Heart left ventricle (tissue), 16 donors: ENCODE results near the gene SEPTIN1. TPM values are rescaled to one million over a fixed set of nuclear protein-coding genes. Genes with fewer than 3 reads are reported as not detected.
"Not testable (repeated sequence)": the region's sequence is repeated elsewhere in the genome, so short reads cannot be mapped to it uniquely, and the experiment has no call there.

Experiments used
- ATAC-seq, 4 donors: fragments of 200-7000 bp; cut with Tn5 transposase; one replicate each; pipeline ENCODE4 v1.9.1; 2020 to 2022; ENCODE audit warnings: moderate library complexity in 4 of 4, mild to moderate bottlenecking in 3 of 4, moderate number of reproducible peaks in 1 of 4
- DNase-seq, 5 donors: peaks; one replicate each; pipeline ENCODE4 v3.0.0-alpha.2; 2020
- H3K27ac ChIP-seq, 12 donors: fragments of 200-600 bp; sonication (generic) in 4 of 12; one replicate each; pipeline versions ENCODE4 v1.5.0 to v1.8.0; 2016 to 2022; ENCODE audit warnings: mild to moderate bottlenecking in 2 of 12
- H3K27me3 ChIP-seq, 9 donors: fragments of 200-600 bp; sonication (generic) in 2 of 9; one replicate each; pipeline versions ENCODE4 v1.5.1 to v1.8.0; 2016 to 2022; ENCODE audit warnings: mild to moderate bottlenecking in 3 of 9
- H3K36me3 ChIP-seq, 9 donors: fragments of 200-600 bp; sonication (generic) in 2 of 9; one replicate each; pipeline versions ENCODE4 v1.5.0 to v1.8.0; 2018 to 2022; ENCODE audit warnings: mild to moderate bottlenecking in 2 of 9
- H3K4me1 ChIP-seq, 12 donors: fragments of 200-600 bp; sonication (generic) in 4 of 12; one replicate each; pipeline versions ENCODE4 v1.5.0 to v1.8.0; 2016 to 2022; ENCODE audit warnings: mild to moderate bottlenecking in 3 of 12
- H3K4me3 ChIP-seq, 12 donors: fragments of 200-600 bp; sonication (generic) in 4 of 12; one replicate each; pipeline versions ENCODE4 v1.5.0 to v1.8.0; 2017 to 2022; ENCODE audit warnings: mild to moderate bottlenecking in 9 of 12, moderate library complexity in 4 of 12
- H3K9me3 ChIP-seq, 12 donors: fragments of 200-600 bp; sonication (generic) in 4 of 12; one replicate each; pipeline versions ENCODE4 v1.5.0 to v1.8.0; 2016 to 2022; ENCODE audit warnings: mild to moderate bottlenecking in 1 of 12
- POLR2A ChIP-seq, 2 donors: fragments of 450-650 bp; IDR thresholded peaks; one replicate each; pipeline ENCODE4 v1.6.1; 2017; ENCODE audit warnings: antibody characterized with exemption in 2 of 2, mild to moderate bottlenecking in 2 of 2, moderate library complexity in 2 of 2
- WGBS, 4 donors: extraction: QIAGEN DNeasy Blood & Tissue Kit in 2 of 4; methylation state at CpG; one replicate each; pipeline versions ENCODE4 v1.1.5 to v1.1.7; 2013 to 2018; 5-methylcytosine and 5-hydroxymethylcytosine counted together
- intact Hi-C, 10 donors: fragments of 100-400 bp; cut with DNase I; formaldehyde crosslinking; loops; one replicate each; pipeline versions ENCODE4 v1.11.1 to v1.14.2; 2022
- polyA plus RNA-seq, 2 donors: library from polyadenylated mRNA; stranded (reverse); fragments of 200-250 nt; gene quantifications; one replicate each; pipeline ENCODE4 v1.2.3, GENCODE V29; 2013
- total RNA-seq, 9 donors: library from RNA; depleted of rRNA in 2 of 9; stranded (reverse); fragments of >200 nt in 2 of 9; fragmentation: NEBNext Ultra II Directional in 3 of 9; extraction: Animal tissue kit (Norgen Biotek cat#: 25700) in 3 of 9; gene quantifications; one replicate each; pipeline versions ENCODE4 v1.1.0 to v1.2.4, GENCODE V29; 2016 to 2023
- TF ChIP-seq, protein P1 (sequence below), 12 donors: fragments of 200-600 bp; sonication (generic) in 4 of 12; IDR thresholded peaks; one replicate each; pipeline versions ENCODE4 v1.5.0 to v1.8.0; 2018 to 2022; ENCODE audit warnings: antibody characterized with exemption in 12 of 12, mild to moderate bottlenecking in 5 of 12
- donor health status: ischemic (EF 13 %, LVEDD 7.1; RV severe dilation, severe dysfunction).
- donor health status: healthy with polysubstance abuse.
- donor health status: DM: no; HTN: yes; CAD: no.
- donor health status: DM: no; HTN: no; CAD: no.
- donor health status: ischemic (EF 25% LVEDD 6.9; RV normal size, moderate dysfunction).
- donor health status: ischemic (EF 25% LVEDD 5.7; RV mildly dilated, moderate dysfunction).
- donor health status: healthy.
- donor health status: DM: yes; HTN: yes; CAD: no.
- donor health status: ischemic (EF 35%, LVEDD 5.7; RV mildly dilated, moderate dysfunction).
- donor health status: nonischemic (EF 11% LVEDD 7.7; RV severe dilation, severe dysfunction).
- donor health status: DM: yes; HTN: yes; CAD: no.
- donor health status: PGD.
- donor health status: ischemic (EF 29% LVEDD 5.4; RV normal size, mild dysfunction).
- donor health status: nonischemic (EF 23%, LVEDD 6.1; RV moderate dilation, normal function).

SEPTIN1 gene
- total and polyA plus RNA-seq, 11 donors, result 0.44 to 9.2 (median 1.5) TPM; not detected in 1

DNA sequence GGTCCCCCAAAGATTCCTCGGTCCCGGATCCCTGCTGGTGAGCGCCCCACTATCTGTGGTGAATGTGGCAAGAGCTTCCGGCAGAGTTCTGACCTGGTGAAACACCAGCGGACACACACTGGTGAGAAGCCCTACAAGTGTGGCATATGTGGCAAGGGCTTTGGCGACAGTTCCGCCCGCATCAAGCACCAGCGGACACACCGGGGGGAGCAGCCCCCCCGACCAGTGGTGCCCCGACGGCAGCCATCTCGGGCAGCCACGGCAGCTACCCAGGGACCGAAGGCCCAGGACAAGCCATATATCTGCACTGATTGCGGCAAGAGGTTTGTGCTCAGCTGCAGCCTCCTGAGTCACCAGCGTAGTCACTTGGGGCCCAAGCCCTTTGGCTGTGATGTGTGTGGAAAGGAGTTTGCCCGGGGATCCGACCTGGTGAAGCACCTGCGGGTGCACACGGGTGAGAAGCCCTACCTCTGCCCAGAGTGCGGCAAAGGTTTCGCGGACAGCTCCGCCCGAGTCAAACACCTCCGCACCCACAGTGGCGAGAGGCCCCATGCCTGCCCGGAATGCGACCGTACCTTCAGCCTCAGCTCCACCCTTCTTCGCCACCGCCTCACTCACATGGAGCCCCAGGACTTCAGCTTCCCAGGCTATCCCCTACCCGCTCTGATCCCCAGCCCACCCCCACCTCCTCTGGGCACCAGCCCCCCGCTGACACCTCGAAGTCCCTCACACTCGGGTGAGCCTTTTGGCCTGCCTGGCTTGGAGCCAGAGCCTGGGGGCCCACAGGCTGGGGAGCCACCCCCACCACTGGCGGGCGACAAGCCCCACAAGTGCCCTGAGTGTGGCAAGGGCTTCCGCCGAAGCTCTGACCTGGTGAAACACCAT is 15.7 kb upstream of the SEPTIN1 start:
- no peak for TF ChIP-seq POLR2A (IDR thresholded peaks at IDR 0.05)
- TF ChIP-seq, protein P1, sequence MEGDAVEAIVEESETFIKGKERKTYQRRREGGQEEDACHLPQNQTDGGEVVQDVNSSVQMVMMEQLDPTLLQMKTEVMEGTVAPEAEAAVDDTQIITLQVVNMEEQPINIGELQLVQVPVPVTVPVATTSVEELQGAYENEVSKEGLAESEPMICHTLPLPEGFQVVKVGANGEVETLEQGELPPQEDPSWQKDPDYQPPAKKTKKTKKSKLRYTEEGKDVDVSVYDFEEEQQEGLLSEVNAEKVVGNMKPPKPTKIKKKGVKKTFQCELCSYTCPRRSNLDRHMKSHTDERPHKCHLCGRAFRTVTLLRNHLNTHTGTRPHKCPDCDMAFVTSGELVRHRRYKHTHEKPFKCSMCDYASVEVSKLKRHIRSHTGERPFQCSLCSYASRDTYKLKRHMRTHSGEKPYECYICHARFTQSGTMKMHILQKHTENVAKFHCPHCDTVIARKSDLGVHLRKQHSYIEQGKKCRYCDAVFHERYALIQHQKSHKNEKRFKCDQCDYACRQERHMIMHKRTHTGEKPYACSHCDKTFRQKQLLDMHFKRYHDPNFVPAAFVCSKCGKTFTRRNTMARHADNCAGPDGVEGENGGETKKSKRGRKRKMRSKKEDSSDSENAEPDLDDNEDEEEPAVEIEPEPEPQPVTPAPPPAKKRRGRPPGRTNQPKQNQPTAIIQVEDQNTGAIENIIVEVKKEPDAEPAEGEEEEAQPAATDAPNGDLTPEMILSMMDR (IDR thresholded peaks at IDR 0.05), result no peak
- Histone ChIP-seq H3K27me3 (no peaks in the 10 kb centered on the region), H3K27ac (peak overlapping the region in 1 of 12 donors; percentile 92), H3K4me3 (no peak overlapping the region), H3K36me3 (peaks cover 0 to 19% (median 6%) of the 10 kb centered on the region in 9 donors), H3K9me3 (no peaks in the 10 kb centered on the region), H3K4me1 (peaks cover 5 to 45% (median 22%) of the 10 kb centered on the region in 12 donors)
- WGBS, 4 donors, result 94 to 96% (median 94%) methylated on average over 31 to 42 of the region's 42 CpGs
- DNase-seq (no peak), ATAC-seq (no peak)
- intact Hi-C loops, result loop anchor here in 1 of 10 donors (5.0 kb wide), 1 partner anchor 41 kb away; the partner anchor contains the start of gene CD2BP2

DNA sequence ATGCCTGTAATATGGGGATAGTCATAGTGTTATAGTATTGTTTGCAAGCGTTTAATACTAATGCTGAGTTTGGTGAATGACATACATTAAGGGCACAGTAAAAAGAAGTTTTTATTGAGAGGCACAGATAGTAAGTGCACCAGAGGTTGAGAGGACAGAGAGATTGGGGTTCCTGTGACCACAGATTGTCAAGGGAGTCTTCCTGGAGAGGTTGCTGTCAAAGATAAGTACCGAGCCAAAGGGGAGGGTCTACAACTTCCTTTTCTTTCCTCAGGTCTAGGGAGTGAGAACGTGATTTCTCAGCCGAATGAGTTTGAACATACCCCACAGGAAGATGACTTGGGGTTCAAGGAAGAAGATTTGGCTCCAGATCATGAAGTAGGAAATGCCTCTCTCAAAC is 14.7 kb upstream of the SEPTIN1 start:
- no peaks in the 10 kb centered on the region for H3K27me3 ChIP-seq
- no peaks in the 10 kb centered on the region for H3K9me3 ChIP-seq
- DNase-seq (no peak), ATAC-seq (no peak)
- H3K4me3 ChIP-seq, result no peak overlapping the region
- WGBS, 4 donors, result 54 to 65% (median 60%) methylated on average over 4 of the region's 4 CpGs
- H3K36me3 ChIP-seq, result peaks cover 0 to 19% (median 6%) of the 10 kb centered on the region in 9 donors
- TF ChIP-seq POLR2A (IDR thresholded peaks at IDR 0.05), result no peak
- TF ChIP-seq, protein P1 (IDR thresholded peaks at IDR 0.05), result no peak
- intact Hi-C loops, result loop anchor here in 1 of 10 donors (5.0 kb wide), 1 partner anchor 40 kb away; the partner anchor contains the start of gene CD2BP2
- no peak overlapping the region for H3K27ac ChIP-seq
- H3K4me1 ChIP-seq, result peaks cover 5 to 45% (median 22%) of the 10 kb centered on the region in 12 donors

DNA sequence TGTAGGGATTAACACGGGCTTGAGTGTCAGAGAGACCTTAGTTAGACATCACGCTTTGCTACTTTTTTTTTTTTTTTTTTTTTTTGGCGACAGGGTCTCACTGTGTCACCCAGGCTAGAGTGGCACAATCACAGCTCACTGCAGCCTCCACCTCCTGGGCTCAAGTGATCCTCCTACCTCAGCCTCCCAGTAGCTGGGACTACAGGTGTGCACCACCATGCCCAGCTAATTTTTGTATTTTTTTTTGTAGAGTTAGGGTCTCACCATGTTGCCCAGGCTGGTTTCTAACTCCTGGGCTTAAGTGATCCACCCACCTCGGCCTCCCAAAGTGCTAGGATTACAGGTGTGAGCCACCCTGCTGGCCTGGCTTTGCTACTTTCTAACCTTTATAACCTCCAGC is 14.3 kb upstream of the SEPTIN1 start:
- not testable (repeated sequence) for H3K27ac ChIP-seq, H3K9me3 ChIP-seq, H3K27me3 ChIP-seq, DNase-seq, ATAC-seq
- peak overlapping the region in 4 of 12 donors; percentile 12 to 94 (median 80) for H3K4me3 ChIP-seq
- peaks cover 5 to 45% (median 22%) of the 10 kb centered on the region in 12 donors for H3K4me1 ChIP-seq
- 77 to 83% (median 80%) methylated on average over 4 of the region's 4 CpGs for WGBS, 4 donors
- intact Hi-C loops, result loop anchor here in 1 of 10 donors (5.0 kb wide), 1 partner anchor 39 kb away; the partner anchor contains the start of gene CD2BP2
- H3K36me3 ChIP-seq, result peaks cover 0 to 19% (median 6%) of the 10 kb centered on the region in 9 donors

DNA sequence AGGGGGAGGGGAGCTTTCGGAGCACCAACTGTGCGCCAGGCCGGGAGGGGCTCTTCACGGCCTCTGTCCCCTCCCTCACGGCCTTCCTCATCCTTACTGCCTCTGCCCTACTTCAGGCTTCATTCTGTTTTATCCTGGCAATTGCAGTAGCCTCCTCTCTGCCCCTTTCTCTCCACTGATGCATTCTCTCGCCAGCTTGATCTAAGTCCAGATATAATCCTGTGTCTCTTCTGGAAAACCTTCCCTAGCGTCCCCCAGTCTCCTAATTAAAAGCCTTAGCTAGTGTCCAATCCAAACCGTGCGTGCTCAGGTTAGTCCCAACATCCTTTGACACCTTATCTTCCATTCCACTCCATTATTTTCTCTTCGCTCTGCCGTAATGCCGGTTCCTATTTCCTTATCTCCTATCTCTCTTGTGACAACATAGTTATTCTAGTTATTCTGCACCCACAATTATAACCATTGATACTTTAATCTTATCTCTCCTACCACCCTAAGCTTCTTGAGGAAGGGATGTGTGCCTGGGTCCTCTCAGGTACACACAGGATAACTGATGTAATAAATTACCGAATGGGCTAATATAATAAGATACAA is 13.7 kb upstream of the SEPTIN1 start:
- Histone ChIP-seq H3K4me3 (peak overlapping the region; percentile 58 to 99 (median 85)), H3K27me3 (no peaks in the 10 kb centered on the region), H3K4me1 (peaks cover 5 to 43% (median 22%) of the 10 kb centered on the region in 12 donors), H3K27ac (peak overlapping the region; percentile 67 to 91 (median 84)), H3K9me3 (no peaks in the 10 kb centered on the region), H3K36me3 (peaks cover 0 to 19% (median 6%) of the 10 kb centered on the region in 9 donors)
- DNase-seq (no peak), ATAC-seq (no peak)
- TF ChIP-seq POLR2A (IDR thresholded peaks at IDR 0.05), result no peak
- TF ChIP-seq, protein P1 (IDR thresholded peaks at IDR 0.05), result no peak
- 9 to 12% (median 9%) methylated on average over 13 of the region's 13 CpGs for WGBS, 4 donors
- intact Hi-C loops, result loop anchor here in 4 of 10 donors (1.0 to 5.0 kb wide), 3 partner anchors 17 to 39 kb away; partner anchors contain the start of gene CD2BP2 (in 1 of the 4)
